ENCODE results near the gene ABLIM2. TPM values are rescaled to one million over a fixed set of nuclear protein-coding genes. Genes with fewer than 3 reads are reported as not detected.

The ABLIM2 gene
- total and polyA plus RNA-seq, 2 of the 4 experiments (the other 2 are of a cell fraction), result under 0.01 to 0.10 TPM

- Histone ChIP-seq H4K91ac (ENCODE audit: insufficient read depth, low read depth, low read length) (no peak overlapping the region), H3K9ac (ENCODE audit: low read depth, low read length) (no peak overlapping the region), H3K4me2 (ENCODE audit: low read depth, low read length) (no peak overlapping the region), H2BK15ac (ENCODE audit: low read depth, low read length) (no peak overlapping the region), H2AK5ac (ENCODE audit: low read depth, low read length) (no peak overlapping the region), H3K9me1 (ENCODE audit: insufficient read depth, low read length) (no peaks in the 10 kb centered on the region), H3K56ac (ENCODE audit: extremely low read depth, insufficient read depth, low read length) (no peak overlapping the region), H3K14ac (replicated peaks; ENCODE audit: low read depth, low read length) (no peak overlapping the region), H3K27me3 (ENCODE audit: control insufficient read depth, insufficient read depth, low read length) (peaks cover 50% of the 10 kb centered on the region), H3K9me3 (ENCODE audit: control insufficient read depth, insufficient read depth, low read length) (peaks cover 11% of the 10 kb centered on the region), H3K23ac (ENCODE audit: low read depth, low read length) (no peak overlapping the region), H3K36me3 (ENCODE audit: control insufficient read depth, insufficient read depth, low read length) (no peaks in the 10 kb centered on the region), H4K8ac (ENCODE audit: low read depth in 2 of 2, low read length in 2 of 2) (no peak overlapping the region), H3K18ac (ENCODE audit: low read depth, low read length) (no peak overlapping the region), H2BK120ac (ENCODE audit: low read depth, low read length) (no peak overlapping the region), H3K4me3 (ENCODE audit: insufficient read depth, low read depth, low read length) (no peak overlapping the region), H3K4ac (ENCODE audit: low read depth, low read length) (no peak overlapping the region), H2BK20ac (ENCODE audit: low read depth, low read length) (no peak overlapping the region), H3K4me1 (ENCODE audit: control insufficient read depth, insufficient read depth, low read length) (peaks cover 5% of the 10 kb centered on the region; the same call in 1 of the 2 replicates), H2AK9ac (replicated peaks; ENCODE audit: low read depth, low read length, poor library complexity) (no peak overlapping the region), H4K20me1 (ENCODE audit: insufficient read depth, low read length) (no peaks in the 10 kb centered on the region), H3K79me1 (ENCODE audit: low read depth in 1 of 2, low read length in 2 of 2) (no peaks in the 10 kb centered on the region), H4K5ac (ENCODE audit: low read depth, low read length) (no peak overlapping the region), H2AFZ (replicated peaks; ENCODE audit: low read length, poor library complexity) (no peak overlapping the region), H2BK5ac (ENCODE audit: low read depth, low read length, poor library complexity, severe bottlenecking) (no peak overlapping the region), H3K27ac (ENCODE audit: insufficient read depth, low read length) (no peak overlapping the region)
- 100% methylated on average over 1 of the region's 9 CpGs; no CpG with 5 or more reads in 1 of the 2 experiments for WGBS, 2 experiments (ENCODE audit: extremely low coverage in 2 of 2, insufficient read length in 1 of 2)
- ATAC-seq (ENCODE audit: low read depth) (no peak), DNase-seq (no peak)
- POLR2A ChIA-PET (ENCODE audit: unreplicated experiment), result no interaction called here
- TF ChIP-seq FOS (IDR thresholded peaks at IDR 0.05; ENCODE audit: low read depth, low read length) (no peak), NFE2L2 (IDR thresholded peaks at IDR 0.05; ENCODE audit: low read depth, low read length) (no peak), RCOR1 (IDR thresholded peaks at IDR 0.05; ENCODE audit: insufficient replicate concordance, low read length) (no peak), MAZ (IDR thresholded peaks at IDR 0.05; ENCODE audit: borderline replicate concordance, low read depth, low read length) (no peak), MXI1 (IDR thresholded peaks at IDR 0.05; ENCODE audit: borderline replicate concordance, low read depth, low read length) (no peak), RAD21 (IDR thresholded peaks at IDR 0.05; ENCODE audit: low read length) (no peak), CHD1 (IDR thresholded peaks at IDR 0.05; ENCODE audit: low read depth, low read length) (no peak), RFX5 (IDR thresholded peaks at IDR 0.05; ENCODE audit: low read depth, low read length) (no peak), CEBPB (IDR thresholded peaks at IDR 0.05; ENCODE audit: low read depth, low read length) (no peak), MAFK (IDR thresholded peaks at IDR 0.05; ENCODE audit: low read depth, low read length) (no peak)
- CTCF ChIA-PET, result no interaction called here
- dilution Hi-C loops (cut with HindIII; ENCODE audit: low sequenced_read_pairs, unreplicated experiment) (no loop called here), intact Hi-C loops (cut with micrococcal nuclease) (no loop called here), in situ Hi-C loops (cut with MboI; ENCODE audit: low sequenced_read_pairs) (no loop called here)
- no TSS peak for BruUV-seq (replicated peaks)
Measured at GRCh38 chr4:8164194-8164565, 5.6 kb upstream of the ABLIM2 start.
